ENCODE results near the gene SEL1L2. TPM values are rescaled to one million over a fixed set of nuclear protein-coding genes. Genes with fewer than 3 reads are reported as not detected.

The SEL1L2 gene
- total RNA-seq, 2 experiments from 2014 or later: not detected

DNA sequence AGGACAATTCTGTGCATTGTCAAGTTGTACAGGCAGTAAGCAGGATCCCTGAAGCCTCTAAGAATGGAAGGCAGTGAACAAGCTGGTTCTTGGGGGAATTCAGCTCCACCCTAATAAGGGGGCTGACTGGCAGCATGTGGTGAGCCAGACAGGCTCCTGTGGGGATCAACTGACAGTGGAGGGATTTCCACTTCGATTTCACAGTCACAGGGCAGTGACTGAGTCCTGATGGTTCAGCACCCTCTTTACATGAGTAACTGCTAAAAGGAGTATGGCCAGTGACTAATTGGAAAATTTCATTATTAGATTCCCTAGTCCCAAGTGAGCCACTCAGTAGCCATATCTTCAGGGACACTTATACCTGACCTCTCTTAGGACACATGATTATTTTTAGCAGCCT is 127.2 kb downstream of the SEL1L2 start:
- peaks cover 0 to 4% of the 10 kb centered on the region in 2 experiments for H3K9me3 ChIP-seq (ENCODE audit: control insufficient read depth in 1 of 2, insufficient read depth in 1 of 2, low read length in 2 of 2)
- TF ChIP-seq, protein P1, sequence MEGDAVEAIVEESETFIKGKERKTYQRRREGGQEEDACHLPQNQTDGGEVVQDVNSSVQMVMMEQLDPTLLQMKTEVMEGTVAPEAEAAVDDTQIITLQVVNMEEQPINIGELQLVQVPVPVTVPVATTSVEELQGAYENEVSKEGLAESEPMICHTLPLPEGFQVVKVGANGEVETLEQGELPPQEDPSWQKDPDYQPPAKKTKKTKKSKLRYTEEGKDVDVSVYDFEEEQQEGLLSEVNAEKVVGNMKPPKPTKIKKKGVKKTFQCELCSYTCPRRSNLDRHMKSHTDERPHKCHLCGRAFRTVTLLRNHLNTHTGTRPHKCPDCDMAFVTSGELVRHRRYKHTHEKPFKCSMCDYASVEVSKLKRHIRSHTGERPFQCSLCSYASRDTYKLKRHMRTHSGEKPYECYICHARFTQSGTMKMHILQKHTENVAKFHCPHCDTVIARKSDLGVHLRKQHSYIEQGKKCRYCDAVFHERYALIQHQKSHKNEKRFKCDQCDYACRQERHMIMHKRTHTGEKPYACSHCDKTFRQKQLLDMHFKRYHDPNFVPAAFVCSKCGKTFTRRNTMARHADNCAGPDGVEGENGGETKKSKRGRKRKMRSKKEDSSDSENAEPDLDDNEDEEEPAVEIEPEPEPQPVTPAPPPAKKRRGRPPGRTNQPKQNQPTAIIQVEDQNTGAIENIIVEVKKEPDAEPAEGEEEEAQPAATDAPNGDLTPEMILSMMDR (IDR thresholded peaks at IDR 0.05): no peak
- peaks cover 5% of the 10 kb centered on the region for H3K27me3 Mint-ChIP-seq
- H3K9me3 Mint-ChIP-seq: no peaks in the 10 kb centered on the region
- no peaks in the 10 kb centered on the region for H3K36me3 ChIP-seq (ENCODE audit: insufficient read depth, low read length)
- no peak overlapping the region for H3K4me3 ChIP-seq (ENCODE audit: low read length)
- no peaks in the 10 kb centered on the region for H3K36me3 Mint-ChIP-seq (ENCODE audit: low read depth)
- H3K27me3 ChIP-seq (ENCODE audit: control insufficient read depth in 1 of 2, insufficient read depth in 2 of 2, low read length in 2 of 2): no peaks in the 10 kb centered on the region
- no peak overlapping the region for H3K27ac Mint-ChIP-seq
- no peak overlapping the region for H3K27ac ChIP-seq (ENCODE audit: low read depth in 1 of 2, low read length in 2 of 2)
- H3K4me1 Mint-ChIP-seq (ENCODE audit: low read depth): no peaks in the 10 kb centered on the region
- intact Hi-C loops (cut with DNase I, micrococcal nuclease): no loop called here
- CTCF ChIA-PET: no interaction called here
- H3K4me1 ChIP-seq (ENCODE audit: insufficient read depth, low read length): no peaks in the 10 kb centered on the region
- no peak for ATAC-seq (ENCODE audit: poor library complexity)
- no peak overlapping the region for H3K4me3 Mint-ChIP-seq
- POLR2A ChIA-PET: no interaction called here
- DNase-seq: peak in 1 of 14 experiments; percentile 27

DNA sequence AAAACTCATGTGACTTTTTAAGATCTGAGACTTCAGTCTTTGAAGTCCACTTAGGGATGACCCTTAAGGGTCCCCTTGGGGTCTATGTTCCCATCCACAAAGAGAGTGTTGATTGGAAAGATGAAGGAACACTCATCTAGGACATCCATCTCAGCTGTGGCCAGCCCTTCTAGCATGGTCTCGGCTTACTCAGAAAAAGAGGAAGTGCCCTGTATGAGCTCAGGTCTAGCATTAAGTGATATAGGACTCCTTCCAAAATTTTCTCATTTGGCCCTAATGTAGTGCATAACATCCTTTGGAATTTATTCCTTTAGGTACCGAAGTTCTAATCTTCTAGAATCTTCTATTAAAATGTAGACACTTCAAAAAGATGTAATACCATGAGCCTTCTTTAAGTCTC is 128.2 kb downstream of the SEL1L2 start:
- H3K9me3 ChIP-seq (ENCODE audit: control insufficient read depth in 1 of 2, insufficient read depth in 1 of 2, low read length in 2 of 2): peaks cover 0 to 4% of the 10 kb centered on the region in 2 experiments
- intact Hi-C loops (cut with DNase I, micrococcal nuclease): no loop called here
- ChIA-PET CTCF (no interaction called here), POLR2A (no interaction called here)
- Mint-ChIP-seq H3K27ac (no peak overlapping the region), H3K4me1 (ENCODE audit: low read depth) (no peaks in the 10 kb centered on the region), H3K4me3 (no peak overlapping the region), H3K27me3 (peaks cover 5% of the 10 kb centered on the region), H3K36me3 (ENCODE audit: low read depth) (no peaks in the 10 kb centered on the region), H3K9me3 (no peaks in the 10 kb centered on the region)
- TF ChIP-seq, protein P1 (IDR thresholded peaks at IDR 0.05): no peak
- no peak overlapping the region for H3K27ac ChIP-seq (ENCODE audit: low read depth in 1 of 2, low read length in 2 of 2)
- DNase-seq: no peak
- H3K27me3 ChIP-seq (ENCODE audit: control insufficient read depth in 1 of 2, insufficient read depth in 2 of 2, low read length in 2 of 2): no peaks in the 10 kb centered on the region
- no peak for ATAC-seq (ENCODE audit: poor library complexity)
- no peaks in the 10 kb centered on the region for H3K36me3 ChIP-seq (ENCODE audit: insufficient read depth, low read length)
- H3K4me3 ChIP-seq (ENCODE audit: low read length): no peak overlapping the region
- no peaks in the 10 kb centered on the region for H3K4me1 ChIP-seq (ENCODE audit: insufficient read depth, low read length)

DNA sequence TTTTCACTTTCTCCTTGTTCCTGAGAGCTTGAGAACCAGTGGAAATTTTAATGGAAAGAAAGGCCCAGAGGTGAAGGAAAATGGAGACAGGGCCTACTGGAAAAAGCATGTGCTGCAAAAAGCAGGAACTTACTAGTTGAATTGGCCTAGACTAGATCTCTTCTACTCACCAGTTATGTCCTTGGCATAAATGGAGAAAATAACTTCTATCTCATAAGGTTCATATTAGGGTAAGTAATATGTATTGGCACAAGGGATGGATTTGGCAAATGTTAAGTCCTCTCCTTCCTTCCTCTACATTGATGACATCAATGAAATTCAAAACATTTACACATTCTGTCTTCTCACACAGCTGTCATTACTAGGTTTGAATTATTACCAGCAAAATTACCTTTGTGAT is 131.5 kb downstream of the SEL1L2 start:
- no peak overlapping the region for H3K27ac ChIP-seq (ENCODE audit: low read depth in 1 of 2, low read length in 2 of 2)
- H3K27me3 ChIP-seq (ENCODE audit: control insufficient read depth in 1 of 2, insufficient read depth in 2 of 2, low read length in 2 of 2): no peaks in the 10 kb centered on the region
- POLR2A ChIA-PET: no interaction called here
- H3K4me1 ChIP-seq (ENCODE audit: insufficient read depth, low read length): no peaks in the 10 kb centered on the region
- Mint-ChIP-seq H3K27me3 (peaks cover 9% of the 10 kb centered on the region), H3K27ac (no peak overlapping the region), H3K4me1 (ENCODE audit: low read depth) (no peaks in the 10 kb centered on the region), H3K9me3 (no peaks in the 10 kb centered on the region), H3K4me3 (no peak overlapping the region), H3K36me3 (ENCODE audit: low read depth) (no peaks in the 10 kb centered on the region)
- DNase-seq: no peak
- ATAC-seq (ENCODE audit: poor library complexity): no peak
- TF ChIP-seq, protein P1 (IDR thresholded peaks at IDR 0.05): no peak
- CTCF ChIA-PET: no interaction called here
- H3K4me3 ChIP-seq (ENCODE audit: low read length): no peak overlapping the region
- no peaks in the 10 kb centered on the region for H3K36me3 ChIP-seq (ENCODE audit: insufficient read depth, low read length)
- H3K9me3 ChIP-seq (ENCODE audit: control insufficient read depth in 1 of 2, insufficient read depth in 1 of 2, low read length in 2 of 2): peaks cover 0 to 4% of the 10 kb centered on the region in 2 experiments
- intact Hi-C loops (cut with DNase I, micrococcal nuclease): no loop called here
